ENCODE results near the gene MTMR2.
"Not testable (repeated sequence)": the region's sequence is repeated elsewhere in the genome, so short reads cannot be mapped to it uniquely, and the experiment has no call there.

The MTMR2 gene

DNA sequence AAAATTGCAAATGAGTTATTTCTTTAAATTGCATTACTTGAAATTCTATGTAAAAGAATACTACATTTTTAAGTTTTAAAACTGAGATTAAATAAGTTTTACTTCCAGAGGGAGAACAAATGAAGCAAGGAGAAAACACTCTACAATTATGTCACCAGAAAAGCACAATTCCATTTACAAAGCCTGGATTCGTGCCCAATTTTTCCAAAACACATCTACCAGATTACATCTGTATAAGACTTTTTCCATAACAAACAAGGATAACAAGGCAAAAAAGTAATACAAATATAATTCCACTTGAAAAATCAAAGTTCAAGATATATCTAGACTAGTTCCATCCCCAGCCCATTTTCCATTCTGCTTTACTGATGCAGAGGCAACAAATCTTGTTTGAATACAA lies 40.5 kb downstream of the MTMR2 start:
- no peak for DNase-seq

DNA sequence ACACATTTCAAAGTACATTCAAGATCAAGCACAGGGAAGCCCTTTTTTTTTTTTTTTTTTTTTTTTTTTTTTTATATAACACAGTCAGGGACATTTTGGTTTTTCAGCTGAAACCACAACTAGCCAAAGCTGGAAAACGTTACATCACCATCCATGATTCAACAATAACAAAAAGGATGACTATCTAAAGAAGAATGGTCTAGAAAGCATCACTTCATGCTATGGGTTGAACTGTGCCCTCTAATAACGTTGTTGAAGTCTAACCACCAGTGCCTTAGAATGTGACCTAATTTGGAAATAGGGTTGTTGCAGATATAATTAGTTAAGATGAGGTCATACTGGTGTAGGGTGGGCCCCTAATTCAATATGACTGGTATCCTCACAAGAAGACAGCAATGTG lies 46.6 kb downstream of the MTMR2 start:
- no peak for DNase-seq

DNA sequence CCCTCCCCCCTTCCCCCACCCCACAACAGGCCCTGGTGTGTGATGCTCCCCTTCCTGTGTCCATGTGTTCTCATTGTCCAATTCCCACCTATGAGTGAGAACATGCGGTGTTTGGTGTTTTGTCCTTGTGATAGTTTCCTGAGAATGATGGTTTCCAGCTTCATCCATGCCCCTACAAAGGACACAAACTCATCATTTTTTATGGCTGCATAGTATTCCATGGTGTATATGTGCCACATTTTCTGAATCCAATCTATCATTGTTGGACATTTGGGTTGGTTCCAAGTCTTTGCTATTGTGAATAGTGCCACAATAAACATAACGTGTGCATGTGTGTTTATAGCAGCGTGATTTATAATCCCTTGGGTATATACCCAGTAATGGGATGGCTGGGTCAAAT lies 53.0 kb downstream of the MTMR2 start:
- DNase-seq = not testable (repeated sequence)

DNA sequence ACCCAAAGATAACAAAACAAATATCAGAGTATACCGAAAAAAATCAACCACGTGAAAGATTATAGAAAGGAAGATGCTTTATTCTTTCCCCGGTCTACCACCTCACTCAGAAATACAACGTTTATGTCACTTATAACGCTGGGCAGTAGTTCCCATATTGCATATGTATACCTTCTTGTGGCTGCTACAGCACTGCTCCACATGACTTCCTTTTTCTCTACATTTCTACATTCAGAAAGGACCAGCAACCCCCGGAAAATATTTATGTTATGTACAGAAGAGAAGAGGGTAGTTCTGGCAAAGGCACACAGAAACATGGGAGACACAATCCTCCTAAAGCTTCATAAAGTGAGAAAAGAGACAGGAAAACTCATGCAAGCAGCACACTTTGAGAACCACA lies 56.8 kb downstream of the MTMR2 start:
- no peak for DNase-seq

DNA sequence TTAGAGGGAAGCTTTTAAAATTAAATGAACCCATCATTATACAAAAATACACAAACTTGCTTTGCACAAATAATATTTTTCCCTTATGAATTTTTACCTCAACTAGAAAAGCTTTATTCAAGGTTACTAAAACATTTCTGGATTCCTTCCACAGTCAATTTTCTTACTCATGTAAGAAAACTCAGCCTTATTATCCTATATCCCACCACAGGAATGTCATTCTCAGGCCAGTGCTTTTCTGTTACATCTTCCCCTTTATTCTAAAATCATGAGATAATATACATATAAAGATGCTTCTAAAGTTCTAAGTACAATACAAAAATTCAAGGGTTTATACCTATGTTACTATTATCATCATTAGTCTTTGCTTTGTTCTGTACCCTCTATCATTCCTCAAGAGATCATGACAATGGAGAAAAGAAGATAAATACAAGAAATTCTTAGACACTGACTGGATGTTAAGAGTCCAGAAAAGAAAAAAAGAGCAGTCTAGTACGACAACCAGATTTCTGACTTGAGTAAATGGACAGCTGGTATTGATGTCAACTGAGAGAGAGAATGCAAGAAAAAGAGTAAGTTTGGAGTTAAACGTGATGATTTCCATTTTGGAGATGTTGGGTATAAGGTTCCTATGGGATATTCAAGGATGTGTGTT lies 60.3 kb downstream of the MTMR2 start:
- DNase-seq = no peak

DNA sequence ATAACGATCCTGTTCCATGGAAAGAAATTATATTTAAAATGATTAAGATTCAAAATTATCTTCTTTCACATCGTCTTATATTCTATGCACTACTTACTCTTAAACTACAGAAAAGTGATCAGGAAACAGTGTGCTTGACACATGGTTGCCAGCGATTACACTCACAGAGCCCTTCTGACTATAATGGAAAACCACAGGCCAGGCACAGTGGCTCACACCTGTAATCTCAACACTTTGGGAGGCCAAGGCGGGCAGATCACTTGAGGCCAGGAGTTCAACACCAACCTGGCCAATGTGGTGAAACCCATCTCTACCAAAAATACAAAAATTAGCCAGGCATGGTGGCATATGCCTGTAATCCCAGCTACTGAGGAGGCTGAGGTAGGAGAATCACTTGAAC lies 63.9 kb downstream of the MTMR2 start:
- not testable (repeated sequence) for DNase-seq

DNA sequence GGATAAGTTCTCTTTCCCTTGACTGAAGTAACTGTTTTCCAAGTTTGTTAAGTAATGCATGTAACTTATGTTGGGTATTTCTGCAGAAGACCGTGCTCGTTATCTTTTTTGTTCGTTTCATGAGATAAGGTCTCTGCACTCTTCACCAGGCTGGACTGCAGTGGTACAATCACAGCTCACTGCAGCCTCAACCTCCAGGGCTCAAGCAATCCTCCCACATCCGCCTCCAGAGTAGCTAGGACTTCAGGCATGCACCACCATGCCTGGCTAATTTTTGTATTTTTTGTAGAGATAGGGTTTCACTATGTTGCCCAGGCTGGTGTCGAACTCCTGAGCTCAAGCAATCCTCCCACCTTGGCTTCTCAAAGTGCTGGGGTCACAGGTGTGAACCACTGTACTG lies 69.5 kb downstream of the MTMR2 start:
- not testable (repeated sequence) for DNase-seq

DNA sequence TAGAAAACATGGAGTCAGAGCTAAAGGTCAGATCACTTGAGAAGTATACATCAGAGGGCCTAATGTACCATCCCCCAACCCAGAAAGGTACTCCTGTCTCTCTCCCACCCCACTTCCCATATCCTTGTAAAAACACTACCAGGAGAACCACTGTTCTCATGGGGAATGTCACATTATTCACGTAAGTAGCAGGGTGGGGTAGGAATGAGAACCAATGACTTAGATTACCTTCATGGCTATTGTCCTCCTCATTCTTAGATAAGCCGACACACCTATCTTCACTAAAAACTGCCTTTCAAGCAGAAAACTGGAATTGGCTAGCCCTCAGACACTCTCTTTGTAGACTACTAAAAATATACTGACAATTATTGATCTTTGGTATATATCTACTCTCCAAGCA lies 70.0 kb downstream of the MTMR2 start:
- no peak for DNase-seq

DNA sequence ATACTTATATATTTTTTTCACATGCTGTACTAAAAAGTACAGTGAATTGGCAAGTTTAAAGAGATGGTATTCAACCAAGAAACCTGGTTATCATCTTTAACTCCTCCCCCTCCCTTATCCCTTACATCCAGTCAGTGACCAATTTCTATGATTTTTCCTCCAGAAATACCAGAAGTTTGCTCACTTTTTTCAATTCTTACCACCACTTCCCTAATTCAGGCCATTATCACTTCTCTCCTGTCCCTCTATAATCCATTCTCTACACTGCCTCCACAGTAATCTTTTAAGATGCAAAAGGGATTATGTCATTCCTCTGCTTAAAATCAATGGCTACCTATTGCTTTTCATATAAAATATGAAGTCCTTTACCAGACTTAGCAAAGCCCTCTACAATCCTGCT lies 70.8 kb downstream of the MTMR2 start:
- DNase-seq = no peak

DNA sequence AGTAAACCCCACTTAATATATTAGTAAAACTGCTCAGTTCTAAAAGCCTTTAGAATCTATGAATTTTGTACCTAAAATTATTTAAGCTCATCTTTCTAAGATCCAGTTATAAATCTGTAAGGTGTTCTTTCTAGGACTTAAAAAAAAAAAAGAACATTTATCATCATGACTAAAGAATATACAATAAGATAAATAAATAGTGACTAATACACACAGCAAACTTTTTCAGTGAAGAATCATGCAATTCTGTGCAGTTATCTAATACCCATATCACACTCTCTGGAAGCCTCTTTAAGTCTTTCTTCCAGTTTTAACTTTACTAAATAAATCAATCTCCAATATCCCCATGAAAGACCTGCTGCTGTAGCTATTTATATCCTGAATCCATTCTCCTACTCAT lies 73.8 kb downstream of the MTMR2 start:
- DNase-seq = no peak

DNA sequence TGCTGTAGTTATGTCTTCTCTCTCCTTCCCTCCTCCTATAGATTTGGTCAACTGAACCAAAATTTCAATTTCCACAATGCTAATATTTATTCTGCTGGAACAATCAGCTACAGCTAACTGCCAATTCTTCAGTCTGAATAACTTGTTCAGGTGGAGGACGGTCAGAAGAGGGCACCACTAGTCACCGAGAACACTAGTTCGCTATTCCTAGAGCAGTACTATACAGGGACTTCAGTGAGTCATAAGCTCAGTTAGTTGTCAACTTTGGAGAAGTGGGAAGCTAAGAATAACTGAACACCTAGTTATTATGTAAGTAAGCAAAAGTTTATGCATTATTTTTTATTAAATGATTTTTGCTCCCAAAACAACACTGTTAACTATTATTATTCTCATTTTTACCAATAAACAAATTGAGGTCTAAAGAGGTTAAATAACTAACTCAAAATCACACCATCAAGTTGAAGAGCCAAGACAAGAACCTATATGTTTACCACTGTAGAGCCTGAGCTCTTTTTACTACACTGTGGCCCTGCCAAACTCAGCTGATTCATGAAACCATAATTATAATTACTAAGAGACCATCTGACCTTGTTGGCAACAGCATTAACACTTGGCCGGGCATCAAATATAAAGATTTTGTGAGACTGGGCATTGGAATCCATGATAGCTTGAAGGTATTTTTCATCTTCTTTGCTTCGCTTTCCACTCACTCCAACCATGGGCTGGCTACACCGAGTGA lies 74.7 kb downstream of the MTMR2 start:
- DNase-seq = peak; percentile 11

DNA sequence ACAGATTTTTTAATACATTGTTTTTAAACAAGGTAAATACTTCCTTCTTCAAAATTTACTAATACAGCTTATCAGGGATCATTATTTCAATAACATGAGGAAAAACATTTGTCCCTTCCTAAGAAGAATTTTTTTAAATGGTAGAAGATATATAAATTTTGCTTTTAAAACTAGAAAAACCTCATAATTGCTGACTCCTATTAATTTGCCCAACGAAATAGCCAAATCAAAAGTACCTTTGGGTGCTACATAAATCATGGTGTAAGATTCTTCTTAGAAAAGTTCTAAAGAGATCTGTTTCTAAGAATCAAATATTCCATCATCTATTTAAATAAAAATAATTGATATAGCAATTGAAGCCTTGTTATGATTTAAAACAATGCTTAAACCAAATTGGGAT lies 78.7 kb downstream of the MTMR2 start:
- DNase-seq = no peak

DNA sequence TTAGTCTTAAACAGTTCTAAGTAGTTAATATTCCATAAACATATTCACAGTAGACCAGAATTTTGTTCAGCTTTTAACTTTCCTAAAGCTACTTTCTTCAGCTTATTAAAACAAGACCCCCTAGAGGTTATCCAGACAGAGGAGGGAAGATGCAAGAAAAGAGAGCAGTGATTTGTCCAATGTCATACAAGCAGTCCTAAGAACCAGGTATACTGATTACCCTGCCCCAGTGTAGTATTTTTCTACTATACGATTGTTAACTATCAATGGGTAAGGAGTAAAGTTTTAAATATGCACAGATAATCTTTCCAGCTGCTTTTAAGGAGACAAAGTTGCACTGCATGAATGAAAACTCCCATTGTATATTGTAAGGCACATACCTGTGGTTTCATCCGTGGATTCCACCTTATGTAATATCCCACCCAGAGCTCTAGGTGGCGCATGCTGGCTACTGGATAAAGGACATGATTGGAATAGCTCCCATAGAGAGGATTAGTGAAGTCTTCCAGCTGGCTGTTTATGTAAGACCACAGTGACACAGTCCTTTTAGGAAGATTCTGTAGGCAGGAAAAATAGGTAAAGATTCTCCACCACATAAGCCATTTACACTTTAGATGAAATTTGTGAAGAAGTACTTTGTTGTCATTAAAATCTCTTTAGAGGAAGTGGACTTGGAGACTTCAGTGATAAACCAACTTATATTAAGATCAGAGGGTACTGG lies 88.0 kb downstream of the MTMR2 start:
- DNase-seq = peak; percentile 67

DNA sequence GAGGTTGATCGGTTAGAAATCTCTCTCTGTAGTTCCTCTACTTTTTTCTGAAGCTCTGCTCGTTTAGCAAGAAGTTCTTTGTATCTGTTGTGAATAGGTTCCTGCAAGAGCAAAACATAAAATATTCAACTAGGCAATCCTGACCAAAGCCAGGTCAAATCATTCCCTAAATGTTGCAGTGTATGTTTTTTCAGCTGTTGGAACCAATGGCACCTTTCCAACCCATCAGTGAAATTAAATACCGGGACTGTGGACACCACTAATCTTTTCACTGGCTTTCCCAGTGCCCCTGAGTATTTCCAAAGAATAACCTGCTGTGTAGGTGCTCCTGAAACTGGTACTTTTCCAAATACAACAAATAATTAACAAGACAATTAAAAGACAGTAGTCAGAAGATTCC lies 88.6 kb downstream of the MTMR2 start:
- no peak for DNase-seq

DNA sequence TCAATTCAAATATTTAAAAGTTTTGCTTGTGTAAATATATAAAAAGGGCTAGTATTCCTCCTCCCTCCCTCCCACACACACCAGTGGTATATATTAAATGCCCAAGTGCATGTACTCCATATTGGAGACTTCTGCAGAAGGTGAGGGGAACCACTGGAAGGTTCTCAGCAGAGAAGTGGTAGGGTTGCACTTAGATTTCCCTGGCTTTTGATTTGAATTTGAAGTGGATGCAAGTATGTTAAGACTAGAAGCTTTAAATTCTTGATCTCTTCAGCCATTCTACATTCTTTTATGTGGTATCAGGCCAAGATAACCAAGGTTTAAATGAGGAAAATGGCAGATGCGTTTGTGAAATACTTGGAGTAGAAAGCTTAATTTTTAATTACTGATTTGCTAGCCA lies 90.5 kb downstream of the MTMR2 start:
- DNase-seq = no peak

DNA sequence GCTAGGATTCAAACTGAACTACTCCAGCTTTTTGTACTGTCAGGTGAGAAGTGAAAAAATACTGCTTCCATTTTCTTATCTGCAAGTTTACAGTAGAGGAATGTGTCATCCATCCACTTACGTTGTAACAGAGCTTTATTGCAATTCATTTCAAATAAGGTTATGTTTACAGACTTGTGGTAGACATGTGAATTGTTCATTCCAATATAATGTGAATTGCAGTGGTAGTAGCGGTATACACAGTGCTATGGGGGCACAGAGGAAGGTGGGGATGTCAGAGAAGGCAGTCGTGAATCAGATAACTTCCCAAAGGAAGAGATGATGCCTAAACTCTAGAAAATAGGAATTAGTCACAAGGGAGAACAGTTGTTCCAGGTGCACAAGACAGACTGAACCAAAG lies 91.1 kb downstream of the MTMR2 start:
- DNase-seq = no peak

DNA sequence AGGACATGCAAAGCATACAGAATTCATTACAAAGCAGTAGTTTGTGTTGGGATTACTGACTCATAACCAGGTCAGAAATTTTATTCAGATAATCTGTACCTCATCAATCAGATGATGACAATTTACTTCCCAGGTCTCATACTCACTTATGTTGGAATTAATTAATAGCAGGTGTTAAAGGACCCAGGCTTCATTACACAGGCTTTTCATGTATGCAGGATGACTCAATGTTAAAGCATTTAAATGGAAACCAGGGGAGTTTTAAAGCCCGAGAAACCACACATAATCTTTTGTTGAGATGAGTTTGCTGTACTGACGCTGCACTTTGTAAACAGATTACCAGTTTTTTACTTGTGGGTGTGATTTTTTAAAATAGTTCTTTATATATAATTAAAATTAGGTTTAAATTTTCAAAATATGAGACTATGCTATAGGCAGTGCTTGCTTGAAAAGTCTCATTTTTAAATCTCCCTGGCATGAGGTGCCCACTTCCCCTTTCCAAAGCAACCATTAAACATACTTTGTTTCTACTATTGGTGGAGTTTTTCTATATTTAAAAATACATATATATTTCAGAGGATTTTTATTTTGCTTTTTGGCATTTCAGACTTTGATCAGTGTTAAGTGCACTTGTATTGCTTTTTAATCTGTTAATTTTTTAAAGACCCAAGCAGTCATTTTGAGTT lies 92.6 kb downstream of the MTMR2 start:
- DNase-seq = no peak

DNA sequence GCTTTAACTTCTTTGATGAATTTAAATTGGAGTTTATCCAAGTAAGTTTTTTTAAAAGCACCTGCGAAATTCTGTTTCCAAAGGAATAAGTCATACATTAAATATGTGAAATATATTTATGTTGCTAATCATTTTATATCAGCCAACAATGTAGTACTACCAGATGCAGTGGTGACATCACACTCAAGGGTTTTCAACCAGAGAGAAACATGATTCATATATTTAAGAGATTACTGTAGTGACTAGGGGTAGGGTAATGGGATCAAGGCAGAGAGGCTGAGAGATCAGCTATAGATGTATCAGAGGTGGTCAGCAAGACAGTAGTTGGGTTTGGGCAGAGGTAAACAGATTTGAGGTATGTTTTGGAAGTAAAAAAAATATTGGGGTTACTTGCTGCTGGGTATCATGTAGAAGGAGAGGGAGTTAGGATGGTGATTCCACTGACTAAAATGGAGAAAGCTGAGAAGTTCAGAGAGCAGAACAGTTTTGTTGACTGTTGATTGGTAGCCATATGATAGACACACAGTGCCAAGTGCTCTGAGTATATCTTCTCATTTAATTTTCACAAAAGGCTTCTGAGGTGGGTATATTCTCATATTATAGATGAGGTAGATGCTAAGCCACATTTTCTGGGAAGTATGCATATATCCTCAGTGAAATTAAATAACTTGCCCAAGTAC lies 94.2 kb downstream of the MTMR2 start:
- DNase-seq = no peak

DNA sequence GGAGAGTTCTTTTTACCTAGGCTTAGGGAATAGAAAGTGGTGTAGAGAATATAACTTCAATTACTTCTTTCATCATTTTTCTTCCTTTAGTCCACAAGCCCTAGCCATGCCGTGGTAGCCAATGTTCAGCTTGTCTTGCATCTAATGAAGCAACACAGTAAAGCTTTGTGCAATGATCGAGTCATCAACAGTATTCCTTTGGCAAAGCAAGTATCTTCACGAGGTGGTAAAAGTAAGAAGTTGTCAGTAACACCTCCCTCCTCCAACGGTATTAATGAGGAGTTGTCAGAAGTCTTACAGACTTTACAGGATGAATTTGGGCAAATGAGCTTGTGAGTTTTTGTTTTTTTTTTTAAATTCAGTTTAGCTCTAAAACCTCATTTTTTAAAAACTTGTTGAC lies 96.2 kb downstream of the MTMR2 start:
- no peak for DNase-seq

DNA sequence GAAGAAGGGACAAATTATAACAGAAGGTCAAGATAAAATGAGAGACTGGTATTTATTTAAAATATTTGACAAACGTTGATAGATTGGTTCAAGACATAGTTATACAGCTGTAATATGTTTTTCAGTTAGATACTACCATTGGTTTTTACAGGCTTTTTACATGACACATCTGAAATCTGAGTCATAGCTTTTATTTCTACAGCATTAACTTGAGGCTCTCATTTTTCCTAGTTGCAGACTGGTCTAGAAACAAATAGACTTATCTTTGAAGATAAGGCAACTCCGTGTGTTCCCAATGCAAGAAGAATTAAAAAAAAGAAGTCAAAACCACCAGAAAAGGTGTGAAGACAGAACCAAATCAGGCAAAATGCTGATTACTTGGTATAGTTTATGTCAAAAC lies 102.3 kb downstream of the MTMR2 start:
- DNase-seq = no peak

DNA sequence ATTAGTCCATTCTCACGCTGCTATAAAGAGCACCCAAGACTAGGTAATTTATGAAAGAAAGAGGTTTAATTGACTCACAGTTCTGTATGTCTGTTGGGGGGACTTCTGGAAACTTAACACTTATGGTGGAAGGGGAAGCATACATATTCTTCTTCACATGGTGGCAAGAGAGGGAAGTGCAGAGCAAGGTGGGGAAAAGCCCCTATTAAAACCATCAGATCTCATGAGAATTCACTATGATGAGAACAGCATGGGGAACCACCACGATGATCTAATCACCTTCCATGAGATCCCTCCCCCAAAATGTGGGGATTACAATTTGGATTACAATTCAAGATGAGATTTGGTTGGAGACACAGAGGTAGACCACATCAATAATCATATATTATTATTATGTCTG lies 107.9 kb downstream of the MTMR2 start:
- no peak for DNase-seq

DNA sequence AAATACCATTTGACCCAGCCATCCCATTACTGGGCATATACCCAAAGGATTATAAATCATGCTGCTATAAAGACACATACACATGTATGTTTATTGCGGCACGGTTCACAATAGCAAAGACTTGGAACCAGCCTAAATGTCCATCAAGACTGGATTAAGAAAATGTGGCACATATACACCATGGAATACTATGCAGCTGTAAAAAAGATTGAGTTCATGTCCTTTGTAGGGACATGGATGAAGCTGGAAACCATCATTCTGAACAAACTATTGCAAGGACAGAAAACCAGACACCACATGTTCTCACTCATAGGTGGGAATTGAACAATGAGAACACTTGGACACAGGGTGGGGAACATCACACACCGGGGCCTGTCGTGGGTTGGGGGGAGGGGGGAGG lies 112.9 kb downstream of the MTMR2 start:
- DNase-seq = not testable (repeated sequence)

DNA sequence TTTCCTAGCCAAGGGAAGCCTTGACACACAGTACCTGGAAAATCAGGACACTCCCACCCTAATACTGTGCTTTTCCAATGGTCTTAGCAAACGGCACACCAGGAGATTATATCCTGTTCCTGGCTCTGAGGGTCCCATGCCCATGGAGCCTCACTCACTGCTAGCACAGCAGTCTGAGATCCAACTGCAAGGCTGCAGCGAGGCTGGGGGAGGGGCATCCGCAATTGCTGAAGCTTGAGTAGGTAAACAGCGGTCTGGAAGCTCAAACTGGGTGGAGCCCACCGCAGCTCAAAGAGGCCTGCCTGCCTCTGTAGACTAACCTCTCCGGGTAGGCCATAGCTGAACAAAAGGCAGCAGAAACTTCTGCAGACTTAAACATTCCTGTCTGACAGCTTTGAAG lies 117.4 kb downstream of the MTMR2 start:
- DNase-seq = peak; percentile 3
